Measurements from ENCODE around the gene DAGLA.
"Not testable (repeated sequence)": the region's sequence is repeated elsewhere in the genome, so short reads cannot be mapped to it uniquely, and the experiment has no call there.

The DAGLA gene

GRCh38 chr11:61656347-61657077, 23.7 kb upstream of the DAGLA start:
- TF ChIP-seq ZFX (IDR thresholded peaks at IDR 0.05) = no peak
- TF ChIP-seq CTCF (conservative IDR thresholded peaks at IDR 0.05) = no peak
- no peak overlapping the region for H3K27ac ChIP-seq

GRCh38 chr11:61657566-61658290, 22.5 kb upstream of the DAGLA start:
- TF ChIP-seq ZFX (IDR thresholded peaks at IDR 0.05) (no peak), CTCF (conservative IDR thresholded peaks at IDR 0.05) (no peak)
- H3K27ac ChIP-seq = no peak overlapping the region

- H3K27ac ChIP-seq = no peak overlapping the region
- TF ChIP-seq ZFX (IDR thresholded peaks at IDR 0.05) = no peak
- TF ChIP-seq CTCF (conservative IDR thresholded peaks at IDR 0.05) = no peak; the same call in 1 of the 2 replicates
These were observed 20.6 kb upstream of the DAGLA start for GRCh38 chr11:61659413-61660196.

GRCh38 chr11:61660997-61661396, 19.2 kb upstream of the DAGLA start:
- H3K27ac ChIP-seq = not testable (repeated sequence)

GRCh38 chr11:61666684-61667297, 13.4 kb upstream of the DAGLA start:
- no peak overlapping the region for H3K27ac ChIP-seq
- TF ChIP-seq ZFX (IDR thresholded peaks at IDR 0.05) (no peak), CTCF (conservative IDR thresholded peaks at IDR 0.05) (no peak)

- no peak for TF ChIP-seq ZFX (IDR thresholded peaks at IDR 0.05)
- no peak for TF ChIP-seq CTCF (conservative IDR thresholded peaks at IDR 0.05)
- no peak overlapping the region for H3K27ac ChIP-seq
These were observed 12.4 kb upstream of the DAGLA start for GRCh38 chr11:61667684-61668305.

GRCh38 chr11:61669417-61669816, 10.8 kb upstream of the DAGLA start:
- TF ChIP-seq CTCF (conservative IDR thresholded peaks at IDR 0.05) (no peak), ZFX (IDR thresholded peaks at IDR 0.05) (no peak)
- H3K27ac ChIP-seq = no peak overlapping the region
